D721Med (cell line): ENCODE measurements around the gene KPNA6.
A peak's percentile ranks its signal among the peaks of the same experiment; 100 is the strongest.

Source experiments
- DNase-seq: peaks from one replicate; pipeline ENCODE4 v3.0.0; 2011; ENCODE audit warnings: low spot score; ENCODE audit not compliant: insufficient read length
- FAIRE-seq: peaks from 2 replicates; lab custom pipeline; 2011; peaks lifted over from hg19 to GRCh38; lab: Jason Lieb, UNC
- TF ChIP-seq, protein P1 (sequence below): IDR thresholded peaks from 2 replicates; pipeline ENCODE4 v1.5.1; 2012; ENCODE audit warnings: mild to moderate bottlenecking, control low read depth; ENCODE audit not compliant: insufficient read depth; ENCODE audit errors: missing control alignments

Gene KPNA6

DNA sequence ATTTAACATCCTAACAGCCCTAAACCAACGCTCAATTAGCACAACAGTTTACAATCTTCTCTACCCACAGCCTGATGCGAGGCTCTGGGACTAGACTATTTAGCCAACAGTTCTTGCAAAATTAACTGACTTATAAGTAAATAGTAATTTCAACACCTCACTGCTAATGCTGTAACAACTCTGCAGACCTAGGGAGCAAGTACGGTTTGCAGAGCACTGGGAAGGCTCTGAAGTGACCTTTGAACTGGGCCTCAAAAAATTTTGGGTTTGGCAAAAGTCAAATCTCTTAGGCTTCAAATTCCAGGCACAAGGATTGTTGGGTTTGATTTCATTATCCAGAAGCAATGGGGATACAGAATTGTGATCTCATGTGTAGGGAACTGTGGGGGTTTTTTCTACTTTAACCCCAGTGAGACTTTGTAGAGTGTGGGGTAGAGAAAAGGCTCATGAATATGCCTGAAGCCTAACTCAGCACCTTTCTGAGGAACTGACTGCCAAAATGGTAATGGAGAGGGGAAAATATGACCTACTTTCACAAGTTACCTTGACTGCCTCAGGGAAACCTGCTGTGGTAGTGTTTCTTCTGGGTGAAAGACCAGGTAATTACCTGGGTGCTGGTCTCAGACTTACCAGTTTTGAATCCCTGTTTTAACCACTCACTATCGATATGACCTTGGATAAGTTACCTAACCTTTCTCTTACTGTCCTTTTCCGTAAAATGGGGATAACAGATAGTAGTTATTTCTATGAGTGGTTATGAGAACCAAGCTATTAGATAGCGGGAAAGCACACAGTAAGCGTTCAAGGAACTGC lies 70.7 kb downstream of the KPNA6 start:
- no peak for FAIRE-seq
- DNase-seq: no peak
- TF ChIP-seq, protein P1, sequence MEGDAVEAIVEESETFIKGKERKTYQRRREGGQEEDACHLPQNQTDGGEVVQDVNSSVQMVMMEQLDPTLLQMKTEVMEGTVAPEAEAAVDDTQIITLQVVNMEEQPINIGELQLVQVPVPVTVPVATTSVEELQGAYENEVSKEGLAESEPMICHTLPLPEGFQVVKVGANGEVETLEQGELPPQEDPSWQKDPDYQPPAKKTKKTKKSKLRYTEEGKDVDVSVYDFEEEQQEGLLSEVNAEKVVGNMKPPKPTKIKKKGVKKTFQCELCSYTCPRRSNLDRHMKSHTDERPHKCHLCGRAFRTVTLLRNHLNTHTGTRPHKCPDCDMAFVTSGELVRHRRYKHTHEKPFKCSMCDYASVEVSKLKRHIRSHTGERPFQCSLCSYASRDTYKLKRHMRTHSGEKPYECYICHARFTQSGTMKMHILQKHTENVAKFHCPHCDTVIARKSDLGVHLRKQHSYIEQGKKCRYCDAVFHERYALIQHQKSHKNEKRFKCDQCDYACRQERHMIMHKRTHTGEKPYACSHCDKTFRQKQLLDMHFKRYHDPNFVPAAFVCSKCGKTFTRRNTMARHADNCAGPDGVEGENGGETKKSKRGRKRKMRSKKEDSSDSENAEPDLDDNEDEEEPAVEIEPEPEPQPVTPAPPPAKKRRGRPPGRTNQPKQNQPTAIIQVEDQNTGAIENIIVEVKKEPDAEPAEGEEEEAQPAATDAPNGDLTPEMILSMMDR: no peak

- FAIRE-seq: no peak
- DNase-seq: no peak
- TF ChIP-seq, protein P1: no peak
These were observed 71.3 kb downstream of the KPNA6 start for GRCh38 chr1:32179193-32179442.

GRCh38 chr1:32179443-32180185 lies 71.8 kb downstream of the KPNA6 start, which contains the start of gene TXLNA:
Gene TXLNA, plus strand, starts transcription at chr1:32179675. Its CDS starts 671 bp downstream, at chr1:32180346.
- FAIRE-seq (no peak), DNase-seq (peak; percentile 87)
- TF ChIP-seq, protein P1: no peak

DNA sequence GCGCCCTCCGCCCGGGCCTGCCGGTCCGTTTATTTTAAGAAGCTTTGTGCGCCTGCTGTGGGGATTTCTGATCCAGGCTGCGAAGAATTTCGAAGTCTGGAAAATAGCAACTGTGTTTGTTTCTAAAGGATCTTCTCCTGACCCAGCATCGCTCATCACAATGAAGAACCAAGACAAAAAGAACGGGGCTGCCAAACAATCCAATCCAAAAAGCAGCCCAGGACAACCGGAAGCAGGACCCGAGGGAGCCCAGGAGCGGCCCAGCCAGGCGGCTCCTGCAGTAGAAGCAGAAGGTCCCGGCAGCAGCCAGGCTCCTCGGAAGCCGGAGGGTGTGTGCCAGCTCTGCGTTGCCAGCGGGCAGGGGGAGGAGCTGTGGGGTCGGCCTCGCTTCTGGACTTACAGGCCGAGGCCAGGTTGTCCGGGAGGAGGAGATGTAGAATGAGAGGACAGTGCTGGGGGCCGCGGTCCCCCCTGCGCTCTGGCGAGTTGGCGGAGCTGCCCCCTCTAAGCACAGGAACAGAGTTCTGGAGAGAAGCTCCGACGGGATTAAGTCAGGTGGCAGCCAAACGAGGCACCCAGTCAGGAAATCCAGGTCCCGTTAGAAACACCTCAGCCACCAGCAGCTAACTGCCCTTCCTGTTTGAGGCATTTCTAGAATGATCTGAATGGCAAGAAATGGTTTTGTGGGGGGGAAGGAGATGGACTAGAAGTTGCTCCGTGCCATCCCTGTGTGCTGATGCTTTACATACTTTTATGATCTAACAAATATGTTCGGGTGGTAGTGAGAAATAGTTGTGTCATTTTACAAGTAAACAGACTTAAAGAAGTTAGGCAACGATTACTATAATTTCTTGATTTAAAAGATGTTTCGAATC lies 72.6 kb downstream of the KPNA6 start:
- FAIRE-seq (no peak), DNase-seq (no peak)

DNA sequence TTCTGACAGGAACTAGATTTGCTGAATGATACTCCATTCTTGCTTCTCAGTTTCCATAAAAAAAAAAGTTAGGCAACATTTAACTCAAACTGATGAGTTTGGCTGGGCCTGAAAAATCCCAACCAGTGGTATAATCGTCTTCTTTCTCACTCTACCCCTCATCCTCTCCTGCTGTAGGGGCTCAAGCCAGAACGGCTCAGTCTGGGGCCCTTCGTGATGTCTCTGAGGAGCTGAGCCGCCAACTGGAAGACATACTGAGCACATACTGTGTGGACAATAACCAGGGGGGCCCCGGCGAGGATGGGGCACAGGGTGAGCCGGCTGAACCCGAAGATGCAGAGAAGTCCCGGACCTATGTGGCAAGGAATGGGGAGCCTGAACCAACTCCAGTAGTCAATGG lies 73.2 kb downstream of the KPNA6 start:
- TF ChIP-seq, protein P1: no peak
- DNase-seq (no peak), FAIRE-seq (no peak)

More for the DNA sequence above, 72.6 kb downstream of the KPNA6 start:
- TF ChIP-seq, protein P1: no peak

GRCh38 chr1:32181563-32181962 lies 73.7 kb downstream of the KPNA6 start:
- TF ChIP-seq, protein P1: no peak
- FAIRE-seq (no peak), DNase-seq (no peak)
